GM12878 (cell line): Measurements from ENCODE around the gene ANKFY1. TPM values are rescaled to one million over a fixed set of nuclear protein-coding genes. Genes with fewer than 3 reads are reported as not detected.

Experiments used
- ATAC-seq: fragments of 200-7000 bp; cut with Tn5 transposase; 3 replicates; pipeline ENCODE4 v1.9.1; 2020; ENCODE audit warnings: mild to moderate bottlenecking, moderate library complexity
- BruUV-seq: library from RNA; stranded (reverse); fragments of 400-500 nt; replicated peaks from 2 replicates; lab custom pipeline; 2021; lab: Mats Ljungman, UMichigan
- CTCF ChIA-PET: fragments of 300-600 bp; sonication (Branson Sonifier 250); formaldehyde crosslinking; extraction: SDS; loops from one replicate; lab custom pipeline; 2021; ENCODE audit warnings: inconsistent platforms; lab: Yijun Ruan, JAX
- POLR2A ChIA-PET: fragments of 350-600 bp; formaldehyde crosslinking; extraction: SDS; loops from one replicate; lab custom pipeline; 2021; ENCODE audit warnings: inconsistent platforms; lab: Charles Lee
- RAD21 ChIA-PET: fragments of 300-600 bp; sonication (Branson Sonifier 250); formaldehyde crosslinking; loops from one replicate; lab custom pipeline; 2023; ENCODE audit warnings: antibody characterized with exemption; ENCODE audit not compliant: unreplicated experiment; lab: Charles Lee
- SMC1A ChIA-PET: fragments of 300-600 bp; sonication (Branson Sonifier 250); formaldehyde crosslinking; loops from one replicate; lab custom pipeline; 2023; ENCODE audit not compliant: unreplicated experiment, uncharacterized antibody; lab: Charles Lee
- DNase-seq: peaks from one replicate; pipeline ENCODE4 v3.0.0-alpha.2; 2011; ENCODE audit warnings: low read depth, low spot score
- FAIRE-seq: peaks from 3 replicates; lab custom pipeline; 2011; peaks lifted over from hg19 to GRCh38; lab: Jason Lieb, UNC
- H2AFZ ChIP-seq: 2 replicates; pipeline ENCODE4 v1.6.0; 2011; ENCODE audit warnings: low read depth, low read length, control low read depth; ENCODE audit not compliant: control insufficient read depth
- H3K27ac ChIP-seq: 2 replicates; pipeline ENCODE4 v1.5.1; 2011; ENCODE audit warnings: control low read depth; ENCODE audit not compliant: control insufficient read depth, insufficient read depth
- H3K27me3 ChIP-seq, 2 experiments: replicated peaks in 1 of 2; 2 replicates each; pipeline versions ENCODE4 v1.6.0 to v1.6.1; 2011; ENCODE audit warnings: low read length in 1 of 2; ENCODE audit not compliant: control insufficient read depth in 2 of 2, insufficient read depth in 2 of 2
- H3K36me3 ChIP-seq, 2 experiments: 2 replicates each; pipeline ENCODE4 v1.5.1; 2011; ENCODE audit warnings: low read length in 1 of 2; ENCODE audit not compliant: control insufficient read depth in 2 of 2, insufficient read depth in 2 of 2
- H3K4me1 ChIP-seq: 2 replicates; pipeline ENCODE4 v1.6.1; 2011; ENCODE audit warnings: mild to moderate bottlenecking, low read length, moderate library complexity, mixed read lengths; ENCODE audit not compliant: control insufficient read depth, insufficient read depth
- H3K4me2 ChIP-seq: 2 replicates; pipeline ENCODE4 v1.6.0; 2011; ENCODE audit warnings: control low read depth; ENCODE audit not compliant: control insufficient read depth, insufficient read depth
- H3K4me3 ChIP-seq: fragments of 200-600 bp; sonication (generic); 2 replicates; pipeline ENCODE4 v1.5.1; 2016
- H3K79me2 ChIP-seq: 2 replicates; pipeline ENCODE4 v1.6.0; 2011; ENCODE audit warnings: low read length; ENCODE audit not compliant: control insufficient read depth, insufficient read depth
- H3K9ac ChIP-seq: 2 replicates; pipeline ENCODE4 v1.8.0; 2011; ENCODE audit warnings: low read length, control low read depth, mixed read lengths; ENCODE audit not compliant: control insufficient read depth, insufficient read depth
- H3K9me3 ChIP-seq: replicated peaks from 3 replicates; pipeline ENCODE4 v1.5.1; 2011; ENCODE audit warnings: mild to moderate bottlenecking, low read length; ENCODE audit not compliant: control insufficient read depth, insufficient read depth
- H4K20me1 ChIP-seq: 2 replicates; pipeline ENCODE4 v1.6.0; 2011; ENCODE audit not compliant: control insufficient read depth, insufficient read depth
- CEBPB ChIP-seq, 2 experiments: fragments of 150-350 bp in 1 of 2; IDR thresholded peaks; 2 replicates each; pipeline ENCODE4 v1.6.1; 2012 to 2014; ENCODE audit warnings: low read depth in 2 of 2, low read length in 2 of 2, borderline replicate concordance in 1 of 2, inconsistent platforms in 1 of 2
- CREM ChIP-seq: IDR thresholded peaks from 2 replicates; pipeline ENCODE4 v1.6.1; 2014; ENCODE audit warnings: antibody characterized with exemption, low read depth
- DPF2 ChIP-seq: fragments of 450-650 bp; IDR thresholded peaks from 2 replicates; pipeline ENCODE4 v1.6.1; 2017; ENCODE audit warnings: mild to moderate bottlenecking
- EGR1 ChIP-seq, 2 experiments: IDR thresholded peaks; 1 replicate in 1 of 2; 2 replicates in 1 of 2; pipeline ENCODE4 v1.6.1; 2011 to 2012; ENCODE audit warnings: low read depth in 2 of 2, low read length in 2 of 2, borderline replicate concordance in 1 of 2, mild to moderate bottlenecking in 1 of 2, moderate library complexity in 1 of 2
- EP300 ChIP-seq, 2 experiments: fragments of 150-350 bp in 1 of 2; IDR thresholded peaks; 2 replicates each; pipeline ENCODE4 v1.6.1; 2011 to 2012; ENCODE audit warnings: low read depth in 2 of 2, low read length in 2 of 2, borderline replicate concordance in 1 of 2, improper control_type of control experiment in 1 of 2, inconsistent platforms in 1 of 2; ENCODE audit not compliant: control insufficient read depth in 1 of 2
- FOXM1 ChIP-seq: IDR thresholded peaks from 2 replicates; pipeline ENCODE4 v1.6.1; 2012; ENCODE audit warnings: low read depth, mild to moderate bottlenecking, inconsistent platforms, low read length, moderate library complexity
- NFYB ChIP-seq: IDR thresholded peaks from 2 replicates; pipeline ENCODE4 v1.6.1; 2011; ENCODE audit warnings: low read depth, mild to moderate bottlenecking, low read length, improper control_type of control experiment, moderate library complexity; ENCODE audit not compliant: insufficient read depth
- NR2C2 ChIP-seq: IDR thresholded peaks from 2 replicates; pipeline ENCODE4 v1.6.1; 2011; ENCODE audit warnings: borderline replicate concordance, low read depth; ENCODE audit not compliant: control insufficient read depth, insufficient read length
- RUNX3 ChIP-seq: IDR thresholded peaks from 2 replicates; pipeline ENCODE4 v1.6.1; 2012; ENCODE audit warnings: low read length, inconsistent platforms
- ZNF24 ChIP-seq: fragments of 450-650 bp; IDR thresholded peaks from 2 replicates; pipeline ENCODE4 v1.6.1; 2017; ENCODE audit warnings: antibody characterized with exemption, mild to moderate bottlenecking
- ZNF622 ChIP-seq: fragments of 450-650 bp; IDR thresholded peaks from 2 replicates; pipeline ENCODE4 v1.6.1; 2017; ENCODE audit warnings: mild to moderate bottlenecking, inconsistent platforms
- ZSCAN29 ChIP-seq: fragments of 450-650 bp; IDR thresholded peaks from 2 replicates; pipeline ENCODE4 v1.6.1; 2017; ENCODE audit warnings: mild to moderate bottlenecking, moderate library complexity
- WGBS: methylation state at CpG from one replicate; pipeline ENCODE4 v1.1.6; 2016; ENCODE audit warnings: low lambda C conversion rate; ENCODE audit not compliant: insufficient replicate concordance, insufficient coverage; ENCODE audit errors: missing lambda C conversion rate; 5-methylcytosine and 5-hydroxymethylcytosine counted together
- in situ Hi-C: fragments of 300-500 bp; cut with MboI; formaldehyde crosslinking; loops from 9 replicates; pipeline ENCODE4 v1.14.3; 2018; ENCODE audit warnings: mixed read lengths
- intact Hi-C: fragments of 100-400 bp; cut with micrococcal nuclease; formaldehyde crosslinking; loops from one replicate; pipeline ENCODE4 v1.14.2; 2022; ENCODE audit not compliant: unreplicated experiment
- polyA plus RNA-seq, 11 experiments: library from polyadenylated mRNA; depleted of rRNA in 4 of 11; unstranded in 6 of 11; stranded (reverse) in 5 of 11; fragments of >200 nt; fragmentation: Nextera tagmentation in 4 of 11; fragmentation: Illumina TruSeq in 1 of 11; extraction: Ambion mirVana in 4 of 11; extraction: Trizol in 1 of 11; gene quantifications; 1 replicate in 1 of 11; 2 replicates in 10 of 11; pipeline versions ENCODE4 v1.2.1 to v1.2.3, GENCODE V29; 2011 to 2016; ENCODE audit warnings: inconsistent platforms in 2 of 11, missing spikeins in 2 of 11, low read depth in 1 of 11
- total RNA-seq, 4 experiments: library from RNA; depleted of rRNA in 3 of 4; stranded (reverse); fragments of >200 nt in 3 of 4; fragmentation: Illumina TruSeq in 1 of 4; extraction: Trizol in 1 of 4; gene quantifications; 2 replicates each; pipeline versions ENCODE4 v1.2.1 to v1.2.3, GENCODE V29; 2013 to 2021
- TF ChIP-seq, protein P1 (sequence below): fragments of 450-650 bp; formaldehyde crosslinking; IDR thresholded peaks from 2 replicates; pipeline ENCODE4 v1.4.0; 2022; ENCODE audit warnings: mild to moderate bottlenecking, moderate library complexity
- TF ChIP-seq, protein P2 (sequence below): fragments of 450-650 bp; IDR thresholded peaks from 2 replicates; pipeline ENCODE4 v1.6.1; 2017; ENCODE audit warnings: mild to moderate bottlenecking, moderate library complexity
- TF ChIP-seq, protein P3 (sequence below): IDR thresholded peaks from 2 replicates; pipeline ENCODE4 v1.6.1; 2011; ENCODE audit warnings: borderline replicate concordance, low read depth, mild to moderate bottlenecking, moderate library complexity, low read length; ENCODE audit not compliant: insufficient read depth, poor library complexity, severe bottlenecking

The ANKFY1 gene
- total and polyA plus RNA-seq, 10 of the 15 experiments (the other 5 are each of a cell fraction or from before 2014, with no cell fraction given): 3.0 to 27.7 (median 16.4) TPM

DNA sequence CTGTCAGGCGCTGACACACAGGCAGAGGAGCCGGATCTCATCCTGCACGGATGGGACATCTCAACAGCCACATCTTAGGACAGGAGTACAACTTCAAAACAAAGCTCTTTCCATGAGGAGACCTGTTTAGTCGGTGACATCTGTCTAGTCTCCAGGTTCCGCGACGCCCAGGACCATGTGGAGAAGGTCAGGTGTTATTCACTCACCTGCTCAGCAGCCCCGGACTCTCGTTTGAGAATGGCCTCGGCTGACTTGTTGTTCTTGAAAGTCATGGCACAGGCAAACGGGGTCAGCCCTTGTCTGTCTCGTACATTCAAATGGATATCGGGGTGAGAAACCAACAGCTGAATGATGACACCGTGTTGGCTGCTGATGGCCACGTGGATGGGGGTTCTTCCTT, 85.1 kb downstream of the ANKFY1 start (continued):
- no peak for TF ChIP-seq NR2C2
- TF ChIP-seq RUNX3: no peak

- H3K79me2 ChIP-seq: no peaks in the 10 kb centered on the region
- WGBS: 97% methylated on average over 21 of the region's 21 CpGs
- no peak for TF ChIP-seq ZSCAN29
- TF ChIP-seq, protein P1, sequence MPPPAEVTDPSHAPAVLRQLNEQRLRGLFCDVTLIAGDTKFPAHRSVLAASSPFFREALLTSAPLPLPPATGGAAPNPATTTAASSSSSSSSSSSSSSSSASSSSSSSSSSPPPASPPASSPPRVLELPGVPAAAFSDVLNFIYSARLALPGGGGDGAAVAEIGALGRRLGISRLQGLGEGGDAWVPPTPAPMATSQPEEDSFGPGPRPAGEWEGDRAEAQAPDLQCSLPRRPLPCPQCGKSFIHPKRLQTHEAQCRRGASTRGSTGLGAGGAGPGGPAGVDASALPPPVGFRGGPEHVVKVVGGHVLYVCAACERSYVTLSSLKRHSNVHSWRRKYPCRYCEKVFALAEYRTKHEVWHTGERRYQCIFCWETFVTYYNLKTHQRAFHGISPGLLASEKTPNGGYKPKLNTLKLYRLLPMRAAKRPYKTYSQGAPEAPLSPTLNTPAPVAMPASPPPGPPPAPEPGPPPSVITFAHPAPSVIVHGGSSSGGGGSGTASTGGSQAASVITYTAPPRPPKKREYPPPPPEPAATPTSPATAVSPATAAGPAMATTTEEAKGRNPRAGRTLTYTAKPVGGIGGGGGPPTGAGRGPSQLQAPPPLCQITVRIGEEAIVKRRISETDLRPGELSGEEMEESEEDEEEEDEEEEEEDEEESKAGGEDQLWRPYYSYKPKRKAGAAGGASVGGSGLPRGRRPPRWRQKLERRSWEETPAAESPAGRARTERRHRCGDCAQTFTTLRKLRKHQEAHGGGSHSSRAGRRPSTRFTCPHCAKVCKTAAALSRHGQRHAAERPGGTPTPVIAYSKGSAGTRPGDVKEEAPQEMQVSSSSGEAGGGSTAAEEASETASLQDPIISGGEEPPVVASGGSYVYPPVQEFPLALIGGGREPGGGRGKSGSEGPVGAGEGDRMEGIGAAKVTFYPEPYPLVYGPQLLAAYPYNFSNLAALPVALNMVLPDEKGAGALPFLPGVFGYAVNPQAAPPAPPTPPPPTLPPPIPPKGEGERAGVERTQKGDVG (CRISPR knock-in tag): no peak
- TF ChIP-seq, protein P2, sequence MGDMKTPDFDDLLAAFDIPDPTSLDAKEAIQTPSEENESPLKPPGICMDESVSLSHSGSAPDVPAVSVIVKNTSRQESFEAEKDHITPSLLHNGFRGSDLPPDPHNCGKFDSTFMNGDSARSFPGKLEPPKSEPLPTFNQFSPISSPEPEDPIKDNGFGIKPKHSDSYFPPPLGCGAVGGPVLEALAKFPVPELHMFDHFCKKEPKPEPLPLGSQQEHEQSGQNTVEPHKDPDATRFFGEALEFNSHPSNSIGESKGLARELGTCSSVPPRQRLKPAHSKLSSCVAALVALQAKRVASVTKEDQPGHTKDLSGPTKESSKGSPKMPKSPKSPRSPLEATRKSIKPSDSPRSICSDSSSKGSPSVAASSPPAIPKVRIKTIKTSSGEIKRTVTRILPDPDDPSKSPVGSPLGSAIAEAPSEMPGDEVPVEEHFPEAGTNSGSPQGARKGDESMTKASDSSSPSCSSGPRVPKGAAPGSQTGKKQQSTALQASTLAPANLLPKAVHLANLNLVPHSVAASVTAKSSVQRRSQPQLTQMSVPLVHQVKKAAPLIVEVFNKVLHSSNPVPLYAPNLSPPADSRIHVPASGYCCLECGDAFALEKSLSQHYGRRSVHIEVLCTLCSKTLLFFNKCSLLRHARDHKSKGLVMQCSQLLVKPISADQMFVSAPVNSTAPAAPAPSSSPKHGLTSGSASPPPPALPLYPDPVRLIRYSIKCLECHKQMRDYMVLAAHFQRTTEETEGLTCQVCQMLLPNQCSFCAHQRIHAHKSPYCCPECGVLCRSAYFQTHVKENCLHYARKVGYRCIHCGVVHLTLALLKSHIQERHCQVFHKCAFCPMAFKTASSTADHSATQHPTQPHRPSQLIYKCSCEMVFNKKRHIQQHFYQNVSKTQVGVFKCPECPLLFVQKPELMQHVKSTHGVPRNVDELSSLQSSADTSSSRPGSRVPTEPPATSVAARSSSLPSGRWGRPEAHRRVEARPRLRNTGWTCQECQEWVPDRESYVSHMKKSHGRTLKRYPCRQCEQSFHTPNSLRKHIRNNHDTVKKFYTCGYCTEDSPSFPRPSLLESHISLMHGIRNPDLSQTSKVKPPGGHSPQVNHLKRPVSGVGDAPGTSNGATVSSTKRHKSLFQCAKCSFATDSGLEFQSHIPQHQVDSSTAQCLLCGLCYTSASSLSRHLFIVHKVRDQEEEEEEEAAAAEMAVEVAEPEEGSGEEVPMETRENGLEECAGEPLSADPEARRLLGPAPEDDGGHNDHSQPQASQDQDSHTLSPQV: no peak
- TF ChIP-seq NFYB: no peak
- TF ChIP-seq ZNF622: no peak
- TF ChIP-seq CEBPB (IDR thresholded peaks at IDR 0.05; ENCODE audit: borderline replicate concordance in 1 of 2, low read depth in 2 of 2, low read length in 2 of 2): no peak
- TF ChIP-seq FOXM1: no peak
- no peak for TF ChIP-seq DPF2
- TF ChIP-seq EGR1 (IDR thresholded peaks at IDR 0.05; ENCODE audit: borderline replicate concordance in 1 of 2, low read depth in 2 of 2, low read length in 2 of 2): no peak
- TF ChIP-seq EP300 (IDR thresholded peaks at IDR 0.05; ENCODE audit: borderline replicate concordance in 1 of 2, control insufficient read depth in 1 of 2, low read depth in 2 of 2, low read length in 2 of 2): no peak
- TF ChIP-seq CREM: no peak
- TF ChIP-seq ZNF24: no peak
- TF ChIP-seq, protein P3, sequence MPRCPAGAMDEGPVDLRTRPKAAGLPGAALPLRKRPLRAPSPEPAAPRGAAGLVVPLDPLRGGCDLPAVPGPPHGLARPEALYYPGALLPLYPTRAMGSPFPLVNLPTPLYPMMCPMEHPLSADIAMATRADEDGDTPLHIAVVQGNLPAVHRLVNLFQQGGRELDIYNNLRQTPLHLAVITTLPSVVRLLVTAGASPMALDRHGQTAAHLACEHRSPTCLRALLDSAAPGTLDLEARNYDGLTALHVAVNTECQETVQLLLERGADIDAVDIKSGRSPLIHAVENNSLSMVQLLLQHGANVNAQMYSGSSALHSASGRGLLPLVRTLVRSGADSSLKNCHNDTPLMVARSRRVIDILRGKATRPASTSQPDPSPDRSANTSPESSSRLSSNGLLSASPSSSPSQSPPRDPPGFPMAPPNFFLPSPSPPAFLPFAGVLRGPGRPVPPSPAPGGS: no peak
These were observed 86.0 kb downstream of the ANKFY1 start for GRCh38 chr17:4177806-4178205.

More at GRCh38 chr17:4177806-4178205, 86.0 kb downstream of the ANKFY1 start:
- no peak overlapping the region for H3K4me2 ChIP-seq
- in situ Hi-C loops: no loop called here
- ChIA-PET CTCF (interaction anchor here (1.6 kb wide), 1 partner anchor 22 kb away, joined by 5 read pairs; no protein-coding TSS in a partner anchor), POLR2A (no interaction called here), SMC1A (interaction anchor here (0.6 kb wide), 1 partner anchor 159 kb away, joined by 3 read pairs; no protein-coding TSS in a partner anchor), RAD21 (no interaction called here)
- no peak overlapping the region for H3K27ac ChIP-seq
- intact Hi-C loops: no loop called here
- no peak overlapping the region for H3K4me3 ChIP-seq
- peaks cover 35 to 64% of the 10 kb centered on the region in 2 experiments for H3K36me3 ChIP-seq
- H3K9ac ChIP-seq: no peak overlapping the region
- no TSS peak for BruUV-seq
- H3K4me1 ChIP-seq: peaks cover 5% of the 10 kb centered on the region
- FAIRE-seq: no peak
- no peak for DNase-seq
- no peak for ATAC-seq
- no peaks in the 10 kb centered on the region for H3K9me3 ChIP-seq
- H4K20me1 ChIP-seq: no peaks in the 10 kb centered on the region
- H3K27me3 ChIP-seq: no peaks in the 10 kb centered on the region
- H2AFZ ChIP-seq: no peak overlapping the region
